Measurements from ENCODE around the gene ZNF804B. TPM values are rescaled to one million over a fixed set of nuclear protein-coding genes. Genes with fewer than 3 reads are reported as not detected.
"Not testable (repeated sequence)": the region's sequence is repeated elsewhere in the genome, so short reads cannot be mapped to it uniquely, and the experiment has no call there.

The ZNF804B gene
- total RNA-seq, 1 donor from 2014 or later = not detected

DNA sequence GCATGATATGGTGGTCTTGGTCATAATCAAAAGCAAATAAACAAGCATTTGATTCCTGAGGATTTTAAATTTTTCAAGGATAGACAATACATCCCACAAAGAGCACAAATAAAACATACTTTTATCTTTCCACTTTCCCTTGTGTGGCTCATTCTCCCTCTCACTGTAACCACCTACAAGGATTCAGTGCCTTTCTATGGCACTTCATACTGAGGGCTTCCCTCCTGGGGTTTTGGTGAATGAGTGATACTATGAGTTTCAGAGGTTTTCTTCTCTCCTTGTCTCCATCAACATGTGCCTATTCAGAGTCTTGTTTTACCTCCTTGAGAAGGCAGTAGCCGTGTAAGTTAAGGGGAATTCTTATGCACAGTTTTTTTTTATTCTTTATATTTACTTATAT, 332.1 kb downstream of the ZNF804B start:
- DNase-seq = no peak

DNA sequence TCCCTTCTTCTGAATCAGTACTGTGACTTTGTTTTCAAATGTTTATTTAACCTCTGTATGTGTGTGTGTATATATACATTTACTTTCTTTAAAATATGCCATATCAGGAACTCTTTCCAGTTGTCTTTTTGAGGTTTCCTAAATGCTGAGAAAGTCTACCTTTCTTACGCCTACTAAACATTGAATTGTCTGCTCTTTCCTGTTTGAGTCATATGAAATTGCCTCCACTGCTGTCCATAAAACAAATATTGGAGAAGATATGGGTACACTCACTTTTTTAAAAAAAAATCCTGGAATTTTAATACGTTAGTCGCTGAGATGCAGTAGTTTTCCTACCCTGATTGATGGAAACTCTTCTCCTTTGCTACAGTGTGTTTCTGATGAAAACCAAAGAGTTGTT, 334.8 kb downstream of the ZNF804B start:
- no peak for DNase-seq

DNA sequence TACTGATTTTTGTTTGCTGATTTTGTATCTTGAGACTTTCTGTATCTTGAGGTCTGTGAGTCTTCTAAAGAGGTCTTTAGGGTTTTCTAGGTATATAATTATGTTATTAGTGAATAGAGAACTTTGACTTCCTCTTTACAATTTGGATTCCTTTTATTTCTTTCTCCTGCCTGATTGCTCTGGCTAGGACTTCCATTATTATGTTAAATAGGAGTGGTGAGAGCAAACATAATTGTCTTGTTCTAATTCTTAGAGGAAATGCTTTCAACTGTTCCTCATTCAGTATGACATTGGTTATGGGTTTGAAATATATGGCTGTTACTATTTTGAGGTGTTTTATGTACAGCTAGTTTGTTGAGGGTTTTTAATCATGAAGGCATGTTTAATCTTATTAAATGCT, 344.1 kb downstream of the ZNF804B start:
- DNase-seq = no peak

DNA sequence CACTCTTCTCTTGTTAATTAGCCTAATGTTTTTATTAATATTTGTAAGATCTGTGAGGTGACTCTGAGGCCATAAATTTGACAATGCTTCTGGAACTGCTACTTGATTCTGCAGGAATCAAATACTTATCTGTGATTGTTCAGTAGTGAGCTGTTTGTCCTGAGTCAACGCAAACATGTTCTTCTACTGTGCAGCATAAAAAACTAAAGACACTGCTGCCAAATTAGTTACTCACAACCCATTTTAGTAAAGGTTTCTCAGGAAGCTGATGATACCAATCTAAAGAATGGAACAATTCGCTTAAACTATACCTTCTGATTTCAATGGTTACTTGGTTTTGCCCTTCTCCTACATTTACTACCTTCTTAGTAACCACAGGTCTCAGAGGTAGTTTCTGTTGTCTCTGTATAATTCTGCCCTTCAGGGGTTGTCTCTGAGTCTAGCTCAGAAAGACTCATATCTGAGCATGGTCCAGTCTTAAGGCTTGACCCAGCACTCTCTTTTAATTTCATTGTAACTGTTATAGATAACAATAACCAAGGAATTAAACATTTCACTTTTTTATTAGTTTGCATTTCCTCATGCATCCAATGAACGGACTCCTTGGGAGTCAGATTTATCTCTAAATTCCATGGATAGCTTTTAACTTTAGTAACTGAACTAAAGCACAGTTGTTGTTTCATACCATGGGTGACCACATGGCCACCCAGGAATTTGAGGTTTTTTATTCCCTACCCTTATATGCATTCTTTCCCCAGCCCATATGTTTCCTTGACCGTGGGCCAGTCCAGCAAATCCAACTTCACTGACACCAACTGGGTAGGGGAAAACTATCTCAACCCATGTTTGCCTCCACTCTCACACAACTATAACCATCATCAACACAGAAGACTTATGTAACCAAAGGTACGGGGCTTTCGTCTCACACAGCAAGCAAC, 345.5 kb downstream of the ZNF804B start:
- no peak for DNase-seq

DNA sequence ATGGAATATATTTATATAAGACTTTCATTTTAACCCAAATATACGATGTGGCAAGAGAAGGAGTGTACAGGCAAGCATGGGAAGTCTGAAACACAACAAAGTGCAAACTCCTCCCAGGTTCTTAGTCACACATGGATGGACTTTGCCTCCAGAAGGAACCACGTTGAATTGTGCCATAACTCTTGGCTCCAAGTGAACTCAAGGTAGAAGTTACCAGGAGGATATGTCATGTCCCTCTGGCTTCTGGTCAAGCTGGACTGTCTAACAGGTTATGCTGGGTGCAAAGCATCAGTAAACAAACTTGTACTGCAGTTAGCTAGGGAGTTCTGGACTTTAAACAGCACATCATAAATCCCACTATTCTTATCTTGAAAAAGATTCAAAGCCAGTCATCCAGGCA, 364.4 kb downstream of the ZNF804B start:
- no peak for DNase-seq

DNA sequence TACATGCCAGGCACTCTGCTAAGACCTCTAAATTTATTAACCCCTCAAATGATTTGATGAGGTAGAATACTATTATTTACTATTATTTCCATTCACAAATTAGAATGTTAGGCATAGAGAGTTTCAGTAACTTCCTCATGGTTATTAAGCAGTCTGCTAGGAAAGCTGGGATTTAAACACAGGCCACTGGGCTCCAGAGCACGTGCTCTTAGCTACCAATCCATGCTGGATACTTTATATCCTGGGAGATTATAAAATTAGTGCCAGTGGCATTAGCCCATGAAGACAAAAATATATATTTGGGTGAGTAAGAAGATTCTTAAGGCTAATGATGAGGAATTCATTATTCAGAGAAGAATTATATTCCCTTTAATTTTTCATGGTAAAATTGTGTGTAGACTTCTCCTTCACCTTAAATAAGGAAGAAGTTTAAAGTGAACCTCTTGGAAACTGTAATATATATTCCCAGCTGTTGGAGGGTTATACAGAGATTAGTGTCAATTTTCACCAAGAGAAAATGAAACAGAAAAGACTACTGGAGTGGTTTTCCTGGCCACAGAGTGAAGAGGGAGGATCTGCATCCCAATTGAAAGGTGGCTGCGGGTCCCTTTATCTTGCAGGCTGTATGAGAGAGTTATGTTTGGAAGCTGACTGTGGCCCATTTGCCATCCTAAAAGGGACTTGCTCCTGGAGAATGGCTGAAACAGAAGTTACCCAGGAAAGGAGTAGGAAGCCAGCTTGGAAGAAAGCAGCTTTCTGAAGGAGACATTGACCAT, 370.3 kb downstream of the ZNF804B start:
- DNase-seq = peak; percentile 10

DNA sequence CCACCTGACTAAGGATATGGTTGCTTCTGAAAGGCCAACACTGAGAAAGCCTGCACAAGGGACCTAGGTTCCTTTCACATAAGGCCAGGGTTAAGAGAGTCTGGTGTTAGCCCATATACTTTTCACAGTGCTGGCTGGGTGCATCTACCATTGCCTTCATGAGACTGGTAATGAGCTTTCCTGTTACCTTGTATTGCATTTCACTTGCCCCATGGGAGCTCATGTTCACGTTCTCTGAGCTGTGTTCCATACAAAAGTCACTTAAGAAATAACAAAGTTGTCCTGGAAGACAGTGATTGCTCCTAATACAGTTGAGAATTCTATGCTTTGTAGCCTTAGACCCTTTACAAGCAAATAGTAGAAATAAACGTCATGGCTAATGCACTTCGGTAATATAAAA, 373.9 kb downstream of the ZNF804B start:
- DNase-seq = no peak

DNA sequence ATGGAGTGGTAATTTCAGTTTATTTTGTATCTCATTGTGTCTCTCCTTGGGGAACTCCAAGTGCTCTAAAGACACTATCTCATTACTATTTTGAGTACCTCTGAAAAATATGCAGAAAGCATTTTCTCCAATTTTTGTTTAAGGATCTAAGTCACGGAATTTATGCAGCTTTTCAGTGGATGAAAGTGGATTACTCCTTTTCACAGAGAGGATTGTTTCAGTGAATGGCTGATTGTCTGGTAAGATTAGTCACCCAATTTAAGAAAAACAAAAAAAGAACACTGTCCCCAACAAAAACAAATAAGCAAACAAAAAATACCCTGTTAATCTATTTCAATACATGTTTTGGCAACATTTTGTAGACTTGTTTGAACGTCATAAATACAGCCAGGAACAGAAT, 374.3 kb downstream of the ZNF804B start:
- DNase-seq = no peak

DNA sequence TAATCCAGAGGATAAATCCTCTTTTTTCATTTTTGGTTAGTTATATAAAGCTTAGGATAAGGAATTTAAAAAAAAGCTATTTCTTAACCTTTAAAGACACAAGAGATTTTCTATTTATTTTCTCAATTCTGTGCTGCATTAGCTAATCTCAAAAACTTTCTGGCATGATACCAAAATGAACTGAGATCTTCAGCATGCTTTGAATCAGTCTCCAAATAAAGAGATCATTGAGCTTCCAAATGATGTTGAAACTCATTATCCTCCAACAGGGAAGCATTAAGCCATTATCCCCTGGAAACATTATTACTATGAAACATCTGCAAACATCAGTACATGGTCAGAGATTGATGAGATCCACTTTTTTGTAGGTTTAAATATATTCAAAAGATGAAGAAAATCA, 386.3 kb downstream of the ZNF804B start:
- DNase-seq = peak; percentile 2

DNA sequence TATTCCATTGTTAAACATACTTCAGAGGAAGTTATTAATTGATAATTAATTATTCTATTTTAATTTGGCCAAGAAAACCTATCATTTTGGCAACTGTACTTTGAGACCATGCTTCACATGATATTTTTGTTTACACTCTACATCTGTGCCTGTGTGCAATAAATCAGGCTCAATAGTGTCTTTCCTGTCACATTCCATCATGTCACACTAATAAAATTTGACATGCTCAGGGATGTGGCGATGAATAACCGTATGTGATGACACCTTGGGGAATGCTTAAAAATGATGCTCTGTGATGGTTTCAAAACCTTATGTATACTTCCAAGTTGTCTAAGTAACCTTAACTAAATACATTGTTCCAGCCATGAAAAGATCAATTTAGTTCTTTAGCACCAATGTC, 400.6 kb downstream of the ZNF804B start:
- DNase-seq = no peak

DNA sequence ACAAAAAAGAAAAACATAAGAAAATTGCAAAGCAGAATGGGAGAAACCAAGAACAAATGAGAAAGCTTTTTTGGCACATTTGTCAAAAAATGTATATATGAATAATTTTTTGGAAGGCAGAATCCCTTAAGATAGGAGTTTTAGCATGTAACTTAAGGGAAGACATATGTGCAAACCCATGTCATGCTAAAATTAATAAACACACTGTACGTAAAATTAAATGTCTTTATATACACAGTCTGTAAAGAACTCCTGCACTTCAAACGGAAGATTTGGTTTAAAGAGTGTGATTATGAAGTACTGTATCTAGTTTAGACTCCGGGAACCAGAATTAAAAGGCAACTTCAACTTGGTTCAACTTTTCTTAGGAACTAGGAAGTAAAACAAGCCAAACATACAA, 405.9 kb downstream of the ZNF804B start:
- DNase-seq = no peak

DNA sequence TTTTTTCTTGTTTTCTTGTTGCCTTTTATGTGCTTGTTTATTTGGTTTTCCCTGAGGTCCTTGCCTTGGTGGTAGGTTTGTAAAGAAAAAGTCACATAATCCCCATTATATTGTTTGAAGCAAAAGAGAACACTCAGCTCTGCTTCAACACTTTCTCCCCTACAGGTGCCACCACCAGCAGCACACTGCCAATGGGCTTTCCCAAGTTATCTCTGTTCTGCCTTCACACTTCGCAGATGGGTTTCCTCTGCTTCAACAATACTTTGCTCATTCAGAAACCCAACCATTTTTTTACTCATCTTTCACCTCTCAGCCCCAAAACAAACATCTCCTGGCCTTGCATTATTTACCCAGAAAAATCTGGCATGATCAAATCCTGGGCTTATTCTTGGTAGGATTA, 411.1 kb downstream of the ZNF804B start:
- DNase-seq = no peak

DNA sequence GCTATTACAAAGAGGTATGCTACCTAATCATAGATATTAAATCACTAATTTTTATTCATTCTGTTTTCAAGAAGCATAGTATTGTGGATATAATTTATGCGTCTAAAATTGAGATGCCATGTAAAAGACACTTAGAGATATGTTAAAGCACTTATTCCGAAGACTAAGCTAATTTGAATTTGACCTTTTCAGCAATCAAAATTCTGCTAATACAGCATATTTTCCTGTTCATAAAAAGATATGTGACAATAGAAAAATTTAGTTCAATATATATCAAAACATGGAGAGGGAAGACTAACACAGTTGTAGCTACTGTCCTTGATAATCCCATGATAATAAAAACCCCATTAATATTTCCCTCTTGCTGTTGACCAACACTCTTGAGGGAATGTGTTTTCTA, 422.6 kb downstream of the ZNF804B start:
- DNase-seq = no peak

DNA sequence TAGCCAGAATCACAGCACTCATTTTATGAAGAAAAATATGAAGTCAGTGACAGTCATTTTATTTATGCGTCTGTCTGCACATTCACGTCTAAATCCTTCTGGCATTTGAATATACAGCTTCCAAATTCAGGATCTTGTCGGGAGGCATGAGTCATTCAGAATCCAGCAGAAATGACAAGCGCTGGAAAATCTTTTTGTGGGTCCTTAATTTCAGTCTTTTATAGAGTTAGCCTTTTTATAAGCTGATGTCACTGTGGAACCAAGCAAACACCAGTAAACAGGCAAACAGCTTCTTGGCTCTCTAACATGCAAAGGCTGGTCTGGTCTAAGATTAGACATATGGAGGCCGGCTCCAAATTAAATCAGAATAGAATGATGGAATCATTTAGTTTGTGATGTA, 424.2 kb downstream of the ZNF804B start:
- no peak for DNase-seq

DNA sequence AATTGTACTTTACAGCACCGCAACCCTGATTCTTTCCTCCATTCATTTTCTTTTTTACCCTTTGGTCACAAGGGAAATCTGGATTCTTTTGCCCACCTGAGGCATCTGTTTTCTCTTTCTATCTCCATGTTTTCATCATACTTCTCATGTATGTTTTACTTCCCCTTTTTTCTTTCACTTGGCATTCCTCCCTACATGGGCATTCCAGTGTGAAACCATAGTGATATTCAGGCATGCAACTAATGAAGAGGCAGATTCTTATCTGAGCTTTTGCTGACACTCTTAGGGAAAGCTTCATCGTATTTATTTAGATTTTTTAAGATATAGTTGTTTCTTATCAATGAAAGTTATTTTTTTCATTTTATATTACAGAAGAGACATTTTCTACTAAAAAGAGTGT, 441.3 kb downstream of the ZNF804B start:
- DNase-seq = no peak

DNA sequence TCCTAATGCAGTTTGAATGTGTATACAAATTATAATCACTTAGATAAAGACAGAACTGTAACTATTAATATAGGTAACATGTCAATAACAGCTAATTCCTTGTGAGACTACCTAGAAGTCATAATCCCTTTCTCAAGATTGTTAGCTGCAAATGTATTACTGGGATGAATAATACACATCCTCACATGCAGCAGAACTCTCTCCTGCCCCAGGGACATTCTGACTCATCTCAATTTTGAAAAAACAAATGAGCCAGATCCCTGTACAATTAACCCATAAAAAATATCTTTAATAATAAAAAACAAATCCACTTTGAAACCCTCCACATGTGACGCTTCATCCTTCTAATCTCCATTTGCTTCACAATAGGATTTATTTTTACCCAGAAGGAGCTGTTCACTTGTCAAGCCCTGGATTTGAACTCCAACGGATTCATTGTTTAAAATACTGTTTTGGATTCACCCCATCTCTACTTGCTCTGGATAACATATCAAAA, 464.4 kb downstream of the ZNF804B start:
- no peak for DNase-seq

DNA sequence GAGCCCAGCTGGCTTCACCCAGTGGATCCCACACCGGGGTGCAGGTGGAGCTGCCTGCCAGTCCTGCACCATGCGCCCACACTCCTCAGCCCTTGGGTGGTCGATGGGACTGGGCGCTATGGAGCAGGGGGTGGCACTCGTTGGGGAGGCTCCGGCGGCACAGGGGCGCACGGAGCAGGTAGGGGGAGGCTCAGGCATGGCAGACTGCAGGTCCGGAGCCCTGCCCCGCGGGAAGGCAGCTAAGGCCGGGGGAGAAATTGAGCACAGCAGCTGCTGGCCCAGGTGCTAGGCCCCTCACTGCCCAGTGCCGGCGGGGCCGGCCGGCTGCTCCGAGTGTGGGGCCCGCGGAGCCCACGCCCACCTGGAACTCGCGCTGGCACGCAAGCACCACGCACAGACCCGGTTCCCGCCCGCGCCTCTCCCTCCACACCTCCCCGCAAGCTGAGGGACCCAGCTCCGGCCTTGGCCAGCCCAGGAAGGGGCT, 469.2 kb downstream of the ZNF804B start:
- not testable (repeated sequence) for DNase-seq

DNA sequence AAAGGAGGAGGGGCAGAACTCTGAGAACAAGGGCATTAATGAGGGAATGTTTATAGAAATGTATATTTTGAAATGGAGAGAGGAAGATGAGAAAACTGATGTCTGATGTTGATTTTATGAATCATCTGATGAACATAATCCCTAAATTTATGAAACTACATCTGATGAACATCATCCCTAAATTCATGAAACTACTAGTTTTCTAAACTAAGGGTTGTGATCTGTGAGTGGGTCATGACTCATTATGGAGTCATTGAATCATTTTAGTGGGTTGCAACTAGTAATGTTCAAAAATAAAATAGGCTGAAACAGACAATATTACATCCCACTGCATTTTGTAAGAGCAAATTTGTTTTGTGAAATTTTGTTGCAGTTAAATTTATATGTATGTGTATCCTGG, 478.7 kb downstream of the ZNF804B start:
- DNase-seq = no peak

DNA sequence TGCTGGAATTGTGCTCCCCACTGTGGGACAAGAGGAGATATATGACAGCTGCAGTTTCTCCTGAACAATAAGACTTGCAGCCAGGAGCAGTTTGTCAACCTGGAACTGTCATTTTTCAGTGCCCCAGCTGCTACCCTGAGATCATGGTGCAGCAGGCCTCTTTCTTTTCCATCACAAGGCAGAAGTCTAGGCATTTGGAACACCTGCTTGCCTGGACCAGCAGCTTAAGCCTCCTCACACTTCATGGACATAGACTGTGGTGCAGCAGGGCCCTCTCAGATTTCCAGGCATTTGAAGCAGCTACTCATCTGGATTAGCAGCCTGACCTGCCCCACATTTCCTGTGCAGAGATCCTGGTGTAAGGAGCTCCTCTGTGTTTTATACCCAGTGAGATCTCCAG, 486.7 kb downstream of the ZNF804B start:
- peak; percentile 2 for DNase-seq

DNA sequence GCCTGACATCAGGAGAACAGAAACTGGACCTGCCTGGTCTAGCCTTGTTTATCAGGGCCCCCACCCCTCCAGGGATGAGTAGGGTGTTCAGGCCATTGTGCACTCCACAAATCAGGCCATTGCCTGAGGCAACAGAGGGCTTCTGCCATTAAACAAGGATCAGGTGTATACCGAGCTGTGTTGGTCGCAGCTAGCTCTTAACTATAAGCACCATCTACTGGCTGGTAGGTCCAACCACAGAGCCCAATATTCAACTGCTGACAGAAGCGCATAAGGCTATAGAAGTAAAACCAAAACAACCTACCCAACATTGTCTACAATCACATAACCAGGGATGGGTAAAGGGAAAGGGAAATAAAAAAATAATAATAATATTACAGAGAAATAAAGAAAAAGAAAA, 487.7 kb downstream of the ZNF804B start:
- DNase-seq = no peak

DNA sequence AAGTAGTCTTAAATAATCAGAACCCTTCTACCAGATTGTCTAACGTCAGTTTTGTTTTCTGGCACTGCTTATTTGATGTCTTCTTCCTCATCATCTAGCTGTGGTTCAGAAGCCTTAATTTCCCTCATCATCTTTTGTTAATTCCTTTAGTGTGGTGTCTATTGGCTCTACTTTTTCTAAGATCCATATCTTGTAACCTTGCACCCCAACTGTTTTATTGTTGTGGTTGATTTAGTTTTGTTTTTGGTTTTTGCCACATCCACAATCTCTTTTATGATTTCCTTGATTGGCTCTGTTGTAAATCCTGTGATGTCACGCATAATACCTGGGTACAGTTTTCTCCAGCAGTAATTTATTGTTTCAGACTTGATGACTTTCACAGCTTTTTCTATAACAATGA, 499.6 kb downstream of the ZNF804B start:
- DNase-seq = no peak

DNA sequence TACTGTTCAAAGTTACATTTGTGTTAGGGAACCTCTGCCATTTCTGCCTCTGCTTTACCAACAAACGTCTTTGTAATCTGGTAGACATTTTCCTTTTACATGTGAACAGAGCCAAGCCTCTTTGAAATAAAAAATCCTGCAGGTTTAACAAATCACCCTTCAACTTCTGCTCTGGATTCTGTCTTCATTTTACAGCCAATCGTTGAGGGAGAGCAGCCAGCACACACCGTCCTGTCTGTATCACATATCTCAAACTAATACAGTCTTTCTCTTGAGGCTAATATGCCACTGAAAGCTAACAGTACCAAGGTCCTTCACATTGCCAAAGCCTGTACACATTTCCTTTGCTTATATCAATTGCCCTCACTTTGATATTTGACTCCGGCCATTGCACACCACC, 504.6 kb downstream of the ZNF804B start:
- DNase-seq = no peak

DNA sequence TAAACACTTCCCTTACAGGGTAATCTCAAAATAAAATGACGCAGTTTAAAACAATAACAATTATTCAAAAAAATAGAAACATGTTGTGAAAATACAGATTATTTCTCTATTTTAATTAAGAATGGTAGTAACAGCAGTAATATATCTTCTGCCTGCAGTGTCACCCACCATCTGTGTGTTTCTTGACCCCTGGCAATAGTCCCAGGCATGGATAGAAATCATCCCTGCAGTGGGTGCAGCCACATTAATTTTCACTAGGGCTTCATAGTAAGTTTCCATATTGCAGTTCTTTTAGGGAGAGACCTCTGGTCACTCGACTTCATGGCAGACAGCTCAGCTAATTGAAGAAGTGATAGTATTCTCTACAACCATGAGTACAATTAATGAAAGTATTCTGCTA, 506.1 kb downstream of the ZNF804B start:
- peak; percentile 4 for DNase-seq
